KMS-11 (cell line): ENCODE measurements around the gene MXRA5.
"Not testable (repeated sequence)": the region's sequence is repeated elsewhere in the genome, so short reads cannot be mapped to it uniquely, and the experiment has no call there.

Experiments
- H2AFZ ChIP-seq: fragments of 200-600 bp; sonication (generic); 2 replicates; pipeline ENCODE4 v1.6.1; 2016; ENCODE audit warnings: antibody characterized with exemption, mixed run types, low read depth
- H3K27ac ChIP-seq: fragments of 200-600 bp; sonication (generic); 2 replicates; pipeline ENCODE4 v1.6.1; 2016; ENCODE audit warnings: mild to moderate bottlenecking, mixed run types
- H3K27me3 ChIP-seq: fragments of 200-600 bp; sonication (generic); 2 replicates; pipeline ENCODE4 v1.6.1; 2017; ENCODE audit warnings: mild to moderate bottlenecking, low read depth, mixed run types, moderate library complexity; ENCODE audit not compliant: insufficient read depth
- H3K36me3 ChIP-seq: fragments of 200-600 bp; sonication (generic); 2 replicates; pipeline ENCODE4 v1.6.1; 2017; ENCODE audit warnings: mild to moderate bottlenecking, mixed run types; ENCODE audit not compliant: insufficient read depth
- H3K4me1 ChIP-seq: fragments of 200-600 bp; sonication (generic); 2 replicates; pipeline ENCODE4 v1.6.1; 2016; ENCODE audit warnings: mild to moderate bottlenecking, low read depth, mixed run types; ENCODE audit not compliant: poor library complexity, severe bottlenecking
- H3K4me2 ChIP-seq: fragments of 200-600 bp; sonication (generic); 2 replicates; pipeline ENCODE4 v1.7.0; 2016; ENCODE audit warnings: mild to moderate bottlenecking, mixed run types
- H3K4me3 ChIP-seq: fragments of 200-600 bp; sonication (generic); IDR thresholded peaks from 2 replicates; pipeline ENCODE4 v1.6.1; 2017; ENCODE audit warnings: low read depth, low read length, mixed read lengths; ENCODE audit not compliant: insufficient read depth
- H3K79me2 ChIP-seq: fragments of 200-600 bp; sonication (generic); 2 replicates; pipeline ENCODE4 v1.6.1; 2016; ENCODE audit warnings: low read depth, mixed run types; ENCODE audit not compliant: insufficient read depth
- H3K9ac ChIP-seq: fragments of 200-600 bp; sonication (generic); 2 replicates; pipeline ENCODE4 v1.6.1; 2016; ENCODE audit warnings: mild to moderate bottlenecking, mixed run types
- H4K20me1 ChIP-seq: fragments of 200-600 bp; sonication (generic); 2 replicates; pipeline ENCODE4 v1.6.1; 2016; ENCODE audit warnings: mild to moderate bottlenecking, mixed run types; ENCODE audit not compliant: insufficient read depth
- CTCF ChIP-seq: fragments of 200-600 bp; sonication (generic); conservative IDR thresholded peaks from 2 replicates; pipeline ENCODE4 v1.6.1; 2017; ENCODE audit warnings: low read depth, mild to moderate bottlenecking, antibody characterized with exemption, low read length, moderate library complexity, mixed read lengths

The MXRA5 gene

GRCh38 chrX:3362956-3363355, 16.5 kb upstream of the MXRA5 start:
- H3K27me3 ChIP-seq: no peaks in the 10 kb centered on the region
- no peaks in the 10 kb centered on the region for H3K36me3 ChIP-seq
- H3K4me2 ChIP-seq: no peak overlapping the region
- no peak for TF ChIP-seq CTCF
- no peaks in the 10 kb centered on the region for H4K20me1 ChIP-seq
- H3K79me2 ChIP-seq: no peaks in the 10 kb centered on the region
- no peak overlapping the region for H3K9ac ChIP-seq
- H3K4me3 ChIP-seq: no peak overlapping the region
- H3K27ac ChIP-seq: no peak overlapping the region
- no peak overlapping the region for H2AFZ ChIP-seq
- H3K4me1 ChIP-seq: no peaks in the 10 kb centered on the region

GRCh38 chrX:3360881-3361280, 14.4 kb upstream of the MXRA5 start:
- Histone ChIP-seq H3K27ac (no peak overlapping the region), H3K36me3 (no peaks in the 10 kb centered on the region), H3K4me2 (no peak overlapping the region), H3K9ac (no peak overlapping the region), H4K20me1 (no peaks in the 10 kb centered on the region), H3K4me1 (no peaks in the 10 kb centered on the region), H3K4me3 (no peak overlapping the region), H3K27me3 (no peaks in the 10 kb centered on the region), H2AFZ (no peak overlapping the region), H3K79me2 (no peaks in the 10 kb centered on the region)
- TF ChIP-seq CTCF: no peak

- not testable (repeated sequence) for H3K79me2 ChIP-seq, H3K27ac ChIP-seq, H4K20me1 ChIP-seq, H3K4me3 ChIP-seq, H2AFZ ChIP-seq, H3K4me2 ChIP-seq, H3K27me3 ChIP-seq, H3K36me3 ChIP-seq, H3K9ac ChIP-seq, H3K4me1 ChIP-seq
Measured at GRCh38 chrX:3352741-3353140, 6.3 kb upstream of the MXRA5 start.

- TF ChIP-seq CTCF: no peak
- no peaks in the 10 kb centered on the region for H3K27me3 ChIP-seq
- no peak overlapping the region for H3K4me3 ChIP-seq
- H4K20me1 ChIP-seq: no peaks in the 10 kb centered on the region
- no peaks in the 10 kb centered on the region for H3K4me1 ChIP-seq
- H3K36me3 ChIP-seq: no peaks in the 10 kb centered on the region
- H3K9ac ChIP-seq: no peak overlapping the region
- H3K4me2 ChIP-seq: no peak overlapping the region
- H2AFZ ChIP-seq: no peak overlapping the region
- H3K27ac ChIP-seq: no peak overlapping the region
- no peaks in the 10 kb centered on the region for H3K79me2 ChIP-seq
Measured at GRCh38 chrX:3351276-3351675, 4.8 kb upstream of the MXRA5 start.

- Histone ChIP-seq H4K20me1 (no peaks in the 10 kb centered on the region), H3K27me3 (no peaks in the 10 kb centered on the region), H3K4me1 (no peaks in the 10 kb centered on the region), H3K36me3 (no peaks in the 10 kb centered on the region), H3K9ac (no peak overlapping the region), H3K79me2 (no peaks in the 10 kb centered on the region), H2AFZ (no peak overlapping the region), H3K4me3 (no peak overlapping the region), H3K27ac (no peak overlapping the region), H3K4me2 (no peak overlapping the region)
- TF ChIP-seq CTCF: no peak
Measured at GRCh38 chrX:3348191-3348590, 1.7 kb upstream of the MXRA5 start.
